Measurements from ENCODE around the gene RFX6.
"Not testable (repeated sequence)": the region's sequence is repeated elsewhere in the genome, so short reads cannot be mapped to it uniquely, and the experiment has no call there.

Gene RFX6, protein sequence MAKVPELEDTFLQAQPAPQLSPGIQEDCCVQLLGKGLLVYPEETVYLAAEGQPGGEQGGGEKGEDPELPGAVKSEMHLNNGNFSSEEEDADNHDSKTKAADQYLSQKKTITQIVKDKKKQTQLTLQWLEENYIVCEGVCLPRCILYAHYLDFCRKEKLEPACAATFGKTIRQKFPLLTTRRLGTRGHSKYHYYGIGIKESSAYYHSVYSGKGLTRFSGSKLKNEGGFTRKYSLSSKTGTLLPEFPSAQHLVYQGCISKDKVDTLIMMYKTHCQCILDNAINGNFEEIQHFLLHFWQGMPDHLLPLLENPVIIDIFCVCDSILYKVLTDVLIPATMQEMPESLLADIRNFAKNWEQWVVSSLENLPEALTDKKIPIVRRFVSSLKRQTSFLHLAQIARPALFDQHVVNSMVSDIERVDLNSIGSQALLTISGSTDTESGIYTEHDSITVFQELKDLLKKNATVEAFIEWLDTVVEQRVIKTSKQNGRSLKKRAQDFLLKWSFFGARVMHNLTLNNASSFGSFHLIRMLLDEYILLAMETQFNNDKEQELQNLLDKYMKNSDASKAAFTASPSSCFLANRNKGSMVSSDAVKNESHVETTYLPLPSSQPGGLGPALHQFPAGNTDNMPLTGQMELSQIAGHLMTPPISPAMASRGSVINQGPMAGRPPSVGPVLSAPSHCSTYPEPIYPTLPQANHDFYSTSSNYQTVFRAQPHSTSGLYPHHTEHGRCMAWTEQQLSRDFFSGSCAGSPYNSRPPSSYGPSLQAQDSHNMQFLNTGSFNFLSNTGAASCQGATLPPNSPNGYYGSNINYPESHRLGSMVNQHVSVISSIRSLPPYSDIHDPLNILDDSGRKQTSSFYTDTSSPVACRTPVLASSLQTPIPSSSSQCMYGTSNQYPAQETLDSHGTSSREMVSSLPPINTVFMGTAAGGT

DNA sequence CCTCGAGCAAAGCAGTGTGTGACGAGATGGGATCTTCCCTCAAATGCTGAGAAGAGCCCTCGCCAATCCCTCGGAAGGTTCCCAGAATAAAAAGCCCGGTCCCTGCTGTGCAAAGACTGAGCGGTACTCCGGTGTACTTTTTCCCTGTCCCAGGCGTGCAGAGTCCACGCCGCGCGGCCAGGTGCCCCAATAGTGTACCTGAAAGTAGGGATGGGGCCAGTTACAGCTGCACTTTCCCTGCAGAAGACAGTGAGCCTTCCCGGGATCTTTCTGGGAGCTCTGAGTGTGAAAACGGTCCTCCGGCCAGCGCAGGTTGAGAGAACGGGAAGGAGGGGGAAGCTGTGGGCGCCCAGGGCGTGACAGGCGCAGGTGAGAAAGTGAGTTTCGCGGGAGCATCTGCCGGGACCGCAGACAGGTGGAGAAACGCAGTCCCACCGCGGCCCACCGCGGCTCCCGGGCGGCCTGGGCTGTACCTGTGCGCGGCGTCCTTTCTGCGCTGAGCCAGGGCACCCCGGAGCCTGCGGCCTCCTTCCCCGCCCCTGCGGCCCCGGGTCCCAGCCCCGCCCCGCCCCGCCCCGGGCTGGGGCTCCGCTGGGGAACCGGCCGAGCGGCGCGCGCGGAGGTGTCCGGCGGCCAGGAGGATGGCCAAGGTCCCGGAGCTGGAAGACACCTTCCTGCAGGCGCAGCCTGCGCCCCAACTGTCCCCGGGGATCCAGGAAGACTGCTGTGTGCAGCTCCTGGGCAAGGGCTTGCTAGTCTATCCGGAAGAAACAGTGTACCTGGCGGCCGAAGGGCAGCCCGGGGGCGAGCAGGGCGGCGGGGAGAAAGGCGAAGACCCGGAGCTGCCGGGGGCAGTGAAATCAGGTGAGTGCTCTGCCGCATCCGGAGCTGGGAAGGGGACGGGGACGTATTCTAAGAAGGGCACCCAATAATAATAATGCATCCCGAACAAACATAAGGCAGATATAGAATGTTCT is at the start of gene RFX6:
RFX6 (plus strand) TSS at position 608 of the 977 bp plus-strand sequence; CDS start at position 642, 34 bp downstream.
- no peak for DNase-seq

DNA sequence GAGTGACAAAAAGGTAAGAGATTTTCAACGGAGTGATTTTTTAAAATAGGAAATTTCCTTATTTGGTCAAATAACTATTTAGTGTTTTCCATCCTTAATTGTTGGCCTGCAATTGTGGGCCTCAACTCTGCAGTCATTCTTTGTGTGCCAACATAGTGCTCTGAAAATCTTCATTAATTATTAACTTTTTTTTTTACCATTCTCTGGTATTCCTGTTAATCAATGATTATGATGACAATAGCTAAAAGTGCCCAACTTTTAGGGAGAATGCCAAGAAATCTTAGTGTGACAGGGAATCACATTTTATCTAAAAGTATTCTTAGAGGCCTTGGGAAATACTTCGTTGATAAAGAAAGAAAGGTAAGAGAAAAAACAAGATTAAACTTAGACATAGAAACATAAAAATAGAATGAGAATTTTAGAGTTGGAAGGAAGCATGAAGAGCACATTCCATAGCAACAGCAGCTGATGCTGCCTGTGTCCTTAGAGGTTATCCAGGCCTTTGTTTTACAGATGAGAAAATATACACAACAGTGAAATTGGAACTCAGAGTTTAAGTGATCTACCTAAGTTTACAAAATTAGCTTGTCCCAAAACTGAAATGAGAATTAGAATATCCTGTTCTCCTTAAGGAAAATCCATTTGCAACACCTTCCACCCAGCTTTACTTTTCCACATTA is 49.3 kb upstream of the RFX6 start:
- DNase-seq = no peak

DNA sequence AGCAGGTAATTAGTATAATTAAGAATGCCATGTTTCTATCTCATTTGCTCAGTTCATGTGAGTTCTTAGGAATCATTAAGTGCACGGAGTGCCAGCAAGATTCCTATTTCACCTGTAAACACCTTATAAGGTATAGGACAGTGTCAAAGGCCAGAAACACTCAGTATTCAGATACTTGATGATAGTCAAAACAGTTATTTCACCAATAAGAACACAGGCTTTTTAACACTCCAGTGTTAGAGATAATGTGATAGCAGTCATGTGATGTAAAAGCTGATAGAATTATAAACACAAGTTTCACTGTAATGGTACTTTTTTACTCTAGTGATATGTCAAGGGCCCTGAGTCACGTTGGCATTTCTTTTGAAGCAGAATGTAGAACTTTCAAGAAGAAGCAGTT is 48.1 kb upstream of the RFX6 start, which contains the start of gene GPRC6A:
GPRC6A (minus strand) TSS at position 101 of the 400 bp plus-strand sequence; CDS start at position 31, 70 bp downstream.
- no peak for DNase-seq

DNA sequence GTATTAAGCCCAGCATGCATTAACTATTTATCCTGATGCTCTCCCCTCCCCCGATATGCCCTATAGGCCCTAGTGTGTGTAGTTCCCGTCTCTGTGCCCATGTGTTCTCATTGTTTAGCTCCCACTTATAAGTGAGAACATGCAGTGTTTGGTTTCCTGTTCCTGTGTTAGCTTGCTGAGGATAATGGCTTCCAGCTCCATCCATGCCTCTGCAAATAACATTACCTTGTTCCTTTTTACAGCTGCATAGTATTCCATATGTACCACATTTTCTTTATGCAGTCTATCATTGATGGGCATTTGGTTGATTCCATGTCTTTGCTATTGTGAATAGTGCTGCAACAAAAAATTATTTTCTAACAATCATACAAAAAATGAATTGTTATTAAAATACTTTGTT is 42.5 kb upstream of the RFX6 start:
- not testable (repeated sequence) for DNase-seq

DNA sequence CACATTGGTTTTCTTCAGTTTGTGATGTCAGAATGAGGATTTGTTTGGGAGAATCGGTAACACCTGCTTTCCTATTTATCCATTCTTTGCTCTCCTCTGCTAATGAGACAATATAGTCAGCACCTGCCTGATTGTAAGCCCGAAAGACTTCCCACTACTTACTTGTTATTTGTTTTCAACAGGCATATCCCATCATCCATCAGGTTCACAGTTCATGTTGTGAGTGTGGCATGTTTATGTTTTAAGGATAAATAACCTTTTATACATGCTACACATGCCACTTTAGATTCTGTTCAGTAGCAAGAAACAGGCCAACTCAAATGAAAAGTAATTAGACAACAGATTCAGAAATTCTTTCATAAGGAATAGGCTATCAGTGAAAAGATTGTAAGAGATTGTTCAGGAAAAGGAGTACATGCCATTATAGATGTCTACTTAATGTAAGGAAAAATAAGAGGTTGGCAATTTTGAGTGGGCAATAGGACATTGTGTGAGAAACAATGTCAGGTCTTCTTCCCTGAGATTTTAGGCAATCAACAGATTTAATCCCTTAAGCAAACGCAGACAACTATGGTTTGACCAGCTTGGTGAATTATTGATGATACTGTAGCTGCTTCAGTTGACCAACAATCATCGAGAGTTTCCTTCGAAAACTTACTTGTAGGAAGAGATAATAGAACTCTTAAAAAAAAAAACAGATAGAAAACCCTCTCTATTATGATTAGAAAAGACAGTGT is 40.3 kb upstream of the RFX6 start:
- DNase-seq = no peak

DNA sequence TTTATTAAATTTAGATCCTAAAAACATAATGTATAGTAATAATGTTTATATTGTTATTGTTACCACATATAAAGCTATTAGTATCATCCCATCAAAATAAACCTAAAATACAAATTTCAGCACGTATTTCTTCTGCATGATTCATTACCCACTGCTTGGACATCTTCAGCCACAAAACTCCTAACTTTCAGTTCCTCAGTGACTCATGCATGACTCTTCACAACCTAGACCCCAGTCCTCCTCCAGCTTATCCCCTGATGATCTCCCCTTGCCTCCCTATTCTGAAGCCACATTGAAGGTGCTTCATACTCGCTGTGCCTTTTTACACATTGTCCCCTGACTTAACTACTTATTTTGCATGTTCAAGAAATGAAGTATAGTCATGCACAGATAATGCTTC is 37.0 kb upstream of the RFX6 start:
- no peak for DNase-seq

DNA sequence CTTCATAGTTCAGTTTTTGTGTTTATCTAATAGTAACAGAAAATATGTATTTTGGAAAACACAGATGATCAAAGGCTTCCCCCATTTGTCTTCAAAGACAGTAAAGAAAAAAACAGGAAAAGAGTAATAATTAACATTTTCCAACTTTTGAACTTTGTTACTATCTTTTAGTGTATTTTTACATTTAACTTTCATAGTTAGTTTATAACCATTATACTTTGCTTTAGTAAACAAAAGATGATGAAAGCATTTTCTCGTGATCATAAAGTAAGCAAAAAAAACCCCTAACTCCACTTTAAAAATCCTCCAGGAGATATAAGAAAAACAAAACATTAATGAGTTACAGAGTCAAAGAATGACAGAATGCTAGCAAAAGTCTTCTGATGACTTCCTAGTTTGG is 34.6 kb upstream of the RFX6 start:
- DNase-seq = no peak

DNA sequence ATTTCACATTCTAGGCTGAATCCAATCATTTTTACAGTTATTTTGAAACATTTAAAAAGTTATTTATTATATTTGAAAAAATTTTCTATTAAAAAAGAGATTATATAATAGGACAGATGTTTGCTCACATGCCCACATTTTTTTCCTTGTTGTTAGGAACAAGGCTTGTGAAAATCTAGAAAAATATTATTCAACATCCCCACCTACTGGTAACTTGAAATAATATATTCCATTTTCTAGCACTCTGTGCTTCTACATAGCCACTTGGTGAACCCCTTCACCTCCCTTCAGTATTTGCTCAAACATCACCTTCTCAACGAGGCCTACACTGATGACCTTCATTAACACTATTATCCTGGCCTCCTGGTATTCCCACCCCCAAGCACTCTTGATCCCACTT is 29.8 kb upstream of the RFX6 start:
- no peak for DNase-seq

DNA sequence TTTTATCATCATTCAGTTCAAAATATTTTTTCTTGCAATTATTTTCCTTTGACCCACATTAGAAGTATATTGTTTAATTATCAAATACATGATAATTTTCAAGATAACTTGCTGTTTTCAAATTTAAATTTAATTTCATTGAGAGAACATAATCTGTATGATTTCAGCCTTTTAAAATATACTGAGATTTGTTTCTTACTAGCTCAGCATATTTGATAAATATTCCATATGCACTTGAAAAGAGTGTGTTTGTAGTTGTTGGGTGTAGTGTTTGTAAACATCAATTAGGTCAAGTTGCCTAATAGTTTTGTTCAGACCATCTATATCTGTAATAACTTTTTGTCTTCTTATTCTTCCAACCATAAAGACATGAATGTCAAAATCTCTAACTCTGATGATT is 19.0 kb upstream of the RFX6 start:
- DNase-seq = no peak

DNA sequence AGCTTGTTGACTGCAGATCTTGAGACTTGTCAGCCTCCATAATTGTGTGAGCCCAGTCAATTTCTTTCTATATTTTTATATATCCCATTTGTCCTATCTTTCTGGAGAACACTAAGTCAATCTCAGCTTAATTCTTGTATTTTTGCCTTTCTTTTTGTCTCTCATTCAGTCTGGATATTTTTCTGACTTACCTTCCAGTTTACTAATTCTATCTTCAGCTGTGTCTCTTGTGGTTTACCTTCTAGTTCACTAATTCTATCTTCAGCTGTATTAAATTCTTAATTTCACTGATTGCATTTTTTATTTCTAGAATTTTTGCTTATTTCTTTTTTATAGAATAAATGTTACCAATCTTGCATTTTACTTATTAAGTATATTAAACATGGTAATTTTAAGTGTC is 17.8 kb upstream of the RFX6 start:
- DNase-seq = no peak

DNA sequence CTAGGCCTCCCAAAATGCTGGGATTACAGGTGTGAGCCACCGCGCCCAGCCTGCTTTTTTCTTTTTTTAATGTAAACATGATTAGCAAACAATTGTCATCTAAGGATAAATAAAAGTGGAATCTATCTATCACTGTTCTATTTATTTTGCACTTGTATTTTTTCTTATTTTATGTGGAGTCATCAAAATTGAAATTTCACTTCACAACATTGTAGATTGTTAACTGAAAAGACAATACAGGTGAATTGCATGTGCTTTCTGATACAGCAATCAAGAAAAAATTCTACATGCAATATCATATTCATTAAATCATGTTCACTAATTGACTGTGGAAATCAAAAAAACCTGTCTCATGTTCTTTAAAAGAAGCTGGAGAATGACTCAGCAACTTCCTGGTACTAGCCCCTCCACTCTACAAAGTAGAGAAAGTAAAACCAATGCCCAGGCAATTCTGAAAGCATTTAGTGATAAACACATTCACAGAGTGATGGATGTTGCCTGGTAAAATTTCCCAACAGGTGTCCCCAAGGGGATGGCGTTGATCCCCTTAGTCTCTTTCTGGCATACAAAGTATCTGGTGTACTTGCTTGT is 10.7 kb upstream of the RFX6 start:
- peak; percentile 10 for DNase-seq

DNA sequence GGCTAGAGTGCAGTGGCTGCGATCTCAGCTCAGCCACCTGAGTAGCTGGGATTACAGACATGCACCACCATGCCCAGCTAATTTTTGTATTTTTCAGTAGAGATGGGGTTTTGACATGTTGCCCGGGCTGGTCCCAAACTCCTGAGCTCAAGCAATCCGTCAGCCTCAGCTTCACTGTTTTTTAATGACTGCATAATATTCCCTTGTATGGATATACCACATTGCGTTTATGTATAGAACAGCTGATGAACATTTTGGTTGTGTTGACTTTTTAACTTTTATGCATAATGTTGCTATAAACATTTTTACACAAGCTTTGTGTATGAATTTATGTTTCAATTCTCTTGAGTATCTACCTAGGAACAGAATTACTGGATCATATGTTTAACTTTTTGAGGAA is 4.3 kb upstream of the RFX6 start:
- no peak for DNase-seq

DNA sequence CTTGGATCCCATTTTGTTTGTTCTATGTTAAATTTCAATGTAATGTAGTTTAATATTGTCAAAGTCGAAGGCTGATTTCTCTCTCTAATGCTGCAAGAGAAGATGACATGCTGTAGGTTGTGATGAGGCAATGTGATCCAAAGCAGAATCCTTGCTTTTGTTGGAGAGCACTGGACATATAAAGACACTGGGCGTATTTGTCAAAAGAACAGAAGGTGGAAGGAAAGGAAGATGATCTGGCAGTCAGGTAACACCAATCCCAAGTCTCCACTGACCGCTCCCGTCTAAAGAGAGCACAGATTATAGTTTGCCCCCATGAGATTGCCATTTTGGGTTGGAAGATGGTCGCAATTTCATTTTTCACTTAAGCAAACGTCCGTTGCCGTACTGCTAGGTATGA is 935 bp upstream of the RFX6 start:
- no peak for DNase-seq

DNA sequence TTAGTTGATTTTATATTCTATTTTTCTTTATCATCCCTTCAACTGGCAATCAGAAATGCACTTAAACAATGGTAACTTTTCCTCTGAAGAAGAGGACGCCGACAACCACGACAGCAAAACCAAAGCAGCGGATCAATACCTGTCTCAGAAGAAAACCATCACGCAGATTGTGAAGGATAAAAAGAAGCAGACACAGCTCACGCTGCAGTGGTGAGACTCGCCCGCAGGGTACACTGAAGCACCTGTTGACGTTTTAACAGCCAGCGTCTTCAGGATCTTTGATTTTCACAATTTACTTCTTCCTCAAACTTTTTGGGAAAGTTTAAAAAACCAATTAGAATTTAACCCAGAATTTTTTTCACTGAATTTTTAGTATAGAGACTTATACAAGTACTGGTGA is 701 bp downstream of the RFX6 start:
- DNase-seq = no peak

DNA sequence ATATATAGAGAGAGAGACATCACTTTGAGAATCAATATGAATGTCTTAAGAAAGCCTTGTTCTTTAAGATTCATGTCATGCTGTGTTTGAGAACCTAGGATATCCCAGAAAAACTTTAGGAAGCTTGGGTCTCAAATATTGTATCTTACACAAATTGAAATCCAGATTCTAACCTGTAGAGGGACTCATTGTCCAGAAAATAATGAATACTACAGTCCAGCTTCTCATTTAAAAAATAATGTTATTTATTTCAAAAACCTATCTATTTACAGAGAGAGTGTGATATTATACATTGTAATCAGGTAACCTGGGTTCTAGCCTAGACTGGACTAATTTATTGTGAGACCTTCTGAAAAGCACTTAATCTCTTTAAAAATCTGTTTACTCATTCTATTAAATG is 4.2 kb downstream of the RFX6 start:
- DNase-seq = no peak

DNA sequence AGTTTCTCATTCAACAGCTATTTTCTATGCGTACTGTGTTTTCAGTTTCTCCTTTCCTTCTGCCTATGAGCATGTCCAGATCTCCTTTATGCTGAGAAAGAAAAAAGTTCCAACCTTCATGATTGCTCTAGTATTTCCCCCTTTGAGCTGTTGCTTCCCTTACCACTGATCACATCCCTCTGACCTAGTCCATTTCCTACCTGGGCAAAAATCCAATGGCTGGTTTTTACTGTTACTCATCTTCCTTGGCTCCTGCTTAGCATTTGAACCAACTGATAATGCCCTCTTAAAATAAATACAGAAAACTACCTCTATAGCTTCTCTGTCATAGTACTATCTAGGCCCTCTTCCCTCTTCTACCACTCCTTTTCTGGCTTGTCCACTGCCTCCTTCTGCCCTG is 6.0 kb downstream of the RFX6 start:
- no peak for DNase-seq

DNA sequence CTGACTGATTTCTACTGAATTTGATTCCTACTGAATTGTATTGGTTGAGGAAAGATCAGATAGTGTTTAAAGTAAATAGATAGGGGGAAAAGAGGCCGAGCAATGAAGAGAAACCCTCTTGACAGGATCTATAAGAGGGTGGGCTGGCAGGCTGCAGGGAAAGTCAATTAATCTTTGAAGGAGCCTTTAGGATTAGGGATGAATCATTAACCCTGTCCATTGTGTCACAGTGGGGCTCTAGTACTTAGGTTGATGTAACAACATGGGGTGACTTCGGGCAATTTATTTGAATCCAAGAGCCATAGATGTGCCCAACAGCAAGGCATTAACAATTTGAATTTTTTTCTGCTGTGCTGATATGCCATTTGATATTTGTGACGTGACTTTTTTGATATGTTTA is 7.5 kb downstream of the RFX6 start:
- DNase-seq = no peak

DNA sequence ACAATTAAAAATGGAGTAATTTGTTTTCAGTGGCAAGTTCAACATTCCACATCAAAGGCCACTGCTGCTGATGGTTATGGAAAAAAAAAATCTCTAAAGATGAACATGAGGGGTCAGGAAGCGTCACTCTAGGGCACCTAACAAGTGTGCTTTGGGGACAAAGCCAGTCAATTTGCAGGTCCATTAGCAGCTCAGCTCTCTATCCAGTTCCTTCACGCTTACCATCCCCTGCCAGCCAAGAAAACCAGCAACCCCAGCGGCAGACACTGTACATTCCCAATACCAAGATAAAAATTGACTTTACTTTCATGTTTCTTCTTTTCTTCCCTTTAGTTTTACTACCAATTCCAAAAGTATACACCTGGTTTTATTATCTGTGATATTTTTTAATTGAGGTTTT is 10.1 kb downstream of the RFX6 start:
- DNase-seq = no peak

DNA sequence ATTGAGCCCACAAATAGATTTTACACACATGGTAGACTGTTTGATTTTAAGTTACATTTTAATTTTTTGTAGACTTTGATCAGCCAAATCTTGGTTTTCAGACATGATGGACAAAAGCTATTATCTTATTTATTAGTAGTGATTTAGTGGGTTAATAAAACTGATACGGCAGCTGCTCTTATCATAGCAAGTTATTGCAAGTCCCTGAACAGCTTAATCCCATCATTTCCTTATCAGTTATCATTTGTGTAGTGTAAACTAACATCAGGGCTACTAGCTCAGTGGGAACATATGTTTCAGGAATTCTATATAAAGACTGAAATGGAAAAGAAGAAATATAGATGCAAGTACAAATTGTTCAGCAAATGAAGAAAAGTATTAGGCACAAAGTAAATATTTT is 10.9 kb downstream of the RFX6 start:
- no peak for DNase-seq

DNA sequence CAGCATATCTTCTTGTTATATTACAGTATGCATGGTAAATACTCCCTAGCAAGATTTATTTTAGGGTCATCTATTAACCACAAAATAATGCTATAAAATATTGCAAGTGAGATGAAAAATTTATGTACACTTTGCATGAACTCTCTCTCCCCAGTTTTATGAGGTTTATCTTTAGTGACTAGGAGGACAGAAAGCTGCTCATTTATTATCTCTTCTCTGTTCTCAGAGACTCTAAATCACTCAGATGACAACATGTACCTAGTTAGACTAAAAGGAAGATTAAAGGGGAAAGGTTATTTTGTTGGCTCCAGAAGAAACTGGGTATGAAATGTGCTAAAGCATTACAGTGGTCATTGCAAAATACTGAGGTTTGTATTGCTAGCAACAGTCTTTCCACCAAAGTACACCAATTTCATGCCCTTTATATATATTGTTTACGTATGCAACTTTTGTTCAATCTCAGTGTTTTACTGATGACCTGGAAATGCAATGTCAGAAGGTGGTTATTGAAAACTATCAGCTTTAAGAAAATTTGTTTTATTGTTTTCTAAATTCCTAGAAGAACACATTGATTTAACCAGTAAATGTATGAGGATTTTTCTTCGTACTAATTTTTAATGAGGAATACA is 11.8 kb downstream of the RFX6 start:
- no peak for DNase-seq

DNA sequence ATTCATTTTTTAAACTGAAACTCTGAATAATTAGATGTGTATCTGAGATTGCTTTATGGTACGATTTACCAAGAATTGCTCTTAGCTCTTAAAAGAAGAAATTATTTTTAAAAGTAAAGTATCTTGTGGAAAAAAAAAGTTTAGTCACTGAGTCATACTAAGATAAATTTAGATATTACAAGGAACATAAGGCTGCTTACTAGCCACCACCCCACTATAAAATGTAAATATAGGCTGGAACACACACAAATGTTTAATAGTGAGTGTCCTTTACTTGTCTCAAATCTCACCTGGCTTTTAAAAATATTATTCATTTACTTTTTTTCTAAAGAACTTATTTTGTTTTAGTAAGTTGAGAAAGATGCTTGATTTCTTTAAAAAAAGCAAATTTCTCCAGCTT is 17.6 kb downstream of the RFX6 start:
- no peak for DNase-seq

Measured in GDM1 (cell line).